GM12878 (cell line): ENCODE measurements around the gene HOXC9. TPM values are rescaled to one million over a fixed set of nuclear protein-coding genes. Genes with fewer than 3 reads are reported as not detected.
A peak's percentile ranks its signal among the peaks of the same experiment; 100 is the strongest.

Experiments
- BACH1 ChIP-seq: fragments of 450-650 bp; IDR thresholded peaks from 2 replicates; pipeline ENCODE4 v1.6.1; 2017; ENCODE audit warnings: mild to moderate bottlenecking, borderline replicate concordance
- BCLAF1 ChIP-seq: fragments of 450-650 bp; IDR thresholded peaks from 2 replicates; pipeline ENCODE4 v1.6.1; 2017; ENCODE audit warnings: antibody characterized with exemption, mild to moderate bottlenecking, moderate library complexity
- FOXK2 ChIP-seq: fragments of 450-650 bp; IDR thresholded peaks from 2 replicates; pipeline ENCODE4 v1.6.1; 2017; ENCODE audit warnings: mild to moderate bottlenecking, moderate library complexity
- HCFC1 ChIP-seq: fragments of 150-350 bp; IDR thresholded peaks from 2 replicates; pipeline ENCODE4 v1.6.1; 2014; ENCODE audit warnings: low read length
- JUNB ChIP-seq: IDR thresholded peaks from 2 replicates; pipeline ENCODE4 v1.6.1; 2016; ENCODE audit warnings: antibody characterized with exemption, mild to moderate bottlenecking
- KAT2A ChIP-seq: conservative IDR thresholded peaks from 2 replicates; pipeline ENCODE4 v1.6.1; 2011; ENCODE audit warnings: low read depth, low read length; ENCODE audit not compliant: control insufficient read depth
- MEF2B ChIP-seq: fragments of 450-650 bp; IDR thresholded peaks from 2 replicates; pipeline ENCODE4 v1.6.1; 2018; ENCODE audit warnings: mild to moderate bottlenecking, moderate library complexity; ENCODE audit not compliant: partially characterized antibody, poor library complexity, severe bottlenecking
- NBN ChIP-seq: fragments of 450-650 bp; IDR thresholded peaks from 2 replicates; pipeline ENCODE4 v1.6.1; 2016
- PAX5 ChIP-seq: IDR thresholded peaks from 2 replicates; pipeline ENCODE4 v1.6.1; 2011; ENCODE audit warnings: low read depth, low read length, borderline replicate concordance
- RAD21 ChIP-seq: IDR thresholded peaks from 2 replicates; pipeline ENCODE4 v1.6.1; 2011; ENCODE audit warnings: mild to moderate bottlenecking, low read depth, low read length, moderate library complexity; ENCODE audit not compliant: insufficient read depth
- RBBP5 ChIP-seq: fragments of 200-600 bp; sonication (generic); conservative IDR thresholded peaks from 2 replicates; pipeline ENCODE4 v1.6.1; 2016
- RELB ChIP-seq: fragments of 450-650 bp; IDR thresholded peaks from 2 replicates; pipeline ENCODE4 v1.6.1; 2017; ENCODE audit warnings: low read depth, mild to moderate bottlenecking, moderate library complexity
- SMAD5 ChIP-seq: IDR thresholded peaks from 2 replicates; pipeline ENCODE4 v1.6.1; 2016; ENCODE audit warnings: antibody characterized with exemption, low read depth
- TARDBP ChIP-seq: IDR thresholded peaks from 2 replicates; pipeline ENCODE4 v1.6.1; 2016; ENCODE audit warnings: borderline replicate concordance
- TBL1XR1 ChIP-seq: IDR thresholded peaks from 2 replicates; pipeline ENCODE4 v1.6.1; 2012; ENCODE audit warnings: low read depth, low read length, improper control_type of control experiment
- WRNIP1 ChIP-seq: IDR thresholded peaks from 2 replicates; pipeline ENCODE4 v1.6.1; 2011; ENCODE audit warnings: low read depth, low read length, improper control_type of control experiment, borderline replicate concordance
- YBX1 ChIP-seq: fragments of 450-650 bp; IDR thresholded peaks from 2 replicates; pipeline ENCODE4 v1.6.1; 2016; ENCODE audit warnings: antibody characterized with exemption
- ZBTB4 ChIP-seq: fragments of 450-650 bp; formaldehyde crosslinking; IDR thresholded peaks from 2 replicates; pipeline ENCODE4 v1.4.0; 2022; ENCODE audit warnings: mild to moderate bottlenecking, moderate library complexity
- ZNF687 ChIP-seq: fragments of 450-650 bp; IDR thresholded peaks from 2 replicates; pipeline ENCODE4 v1.6.1; 2017; ENCODE audit warnings: mild to moderate bottlenecking, moderate library complexity
- ZZZ3 ChIP-seq: IDR thresholded peaks from 2 replicates; pipeline ENCODE4 v1.6.1; 2011; ENCODE audit warnings: low read depth; ENCODE audit not compliant: control insufficient read depth, insufficient read length
- polyA plus RNA-seq, 11 experiments: library from polyadenylated mRNA; depleted of rRNA in 4 of 11; unstranded in 6 of 11; stranded (reverse) in 5 of 11; fragments of >200 nt; fragmentation: Nextera tagmentation in 4 of 11; fragmentation: Illumina TruSeq in 1 of 11; extraction: Ambion mirVana in 4 of 11; extraction: Trizol in 1 of 11; gene quantifications; 1 replicate in 1 of 11; 2 replicates in 10 of 11; pipeline versions ENCODE4 v1.2.1 to v1.2.3, GENCODE V29; 2011 to 2016; ENCODE audit warnings: inconsistent platforms in 2 of 11, missing spikeins in 2 of 11, low read depth in 1 of 11
- total RNA-seq, 4 experiments: library from RNA; depleted of rRNA in 3 of 4; stranded (reverse); fragments of >200 nt in 3 of 4; fragmentation: Illumina TruSeq in 1 of 4; extraction: Trizol in 1 of 4; gene quantifications; 2 replicates each; pipeline versions ENCODE4 v1.2.1 to v1.2.3, GENCODE V29; 2013 to 2021

The HOXC9 gene
- total and polyA plus RNA-seq, 10 of the 15 experiments (the other 5 are each of a cell fraction or from before 2014, with no cell fraction given): not detected

DNA sequence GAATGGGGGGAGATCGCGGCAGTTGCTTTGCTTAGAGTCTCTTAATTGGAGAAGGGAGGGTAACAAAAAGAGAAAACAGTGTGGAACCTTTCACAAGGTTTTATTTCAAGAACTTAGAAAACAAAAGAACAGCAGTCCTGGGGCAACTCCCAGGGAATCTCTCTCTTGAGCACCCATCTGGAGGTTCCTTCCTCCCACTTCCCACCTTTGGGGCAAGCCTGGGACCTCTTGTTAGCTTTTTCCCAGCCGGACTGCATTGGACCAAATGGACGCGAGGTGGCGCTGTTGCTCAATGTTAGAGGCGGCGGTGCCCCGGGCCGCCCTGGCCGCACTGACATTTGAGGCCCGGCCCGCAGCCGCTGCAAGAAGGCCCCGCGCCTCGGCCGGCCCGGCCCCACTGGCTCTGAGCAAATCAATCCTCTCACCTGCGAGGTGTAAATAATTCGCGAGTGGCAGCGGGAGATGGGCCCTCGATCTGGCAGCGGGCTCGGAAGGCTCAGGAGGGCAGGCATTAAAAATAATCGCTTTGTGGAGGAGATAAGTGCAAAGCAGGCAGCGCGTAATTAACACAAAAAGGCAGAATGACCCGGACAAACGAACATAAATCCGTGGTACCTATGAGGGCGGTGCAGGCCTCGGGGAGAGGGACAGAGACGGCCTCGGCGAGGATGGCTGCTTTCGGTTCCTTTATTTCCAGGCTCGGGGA is 6.0 kb downstream of the HOXC9 start (continued):
- TF ChIP-seq ZBTB4 (CRISPR knock-in tag) (no peak), FOXK2 (no peak), KAT2A (no peak), WRNIP1 (no peak), SMAD5 (no peak), JUNB (no peak), BACH1 (no peak), RAD21 (peak; percentile 91), HCFC1 (no peak), RELB (0 out of 2 replicates have a peak, but pooled peaks have one; percentile 23), TARDBP (no peak), BCLAF1 (no peak), NBN (no peak; the same call in 1 of the 2 replicates), TBL1XR1 (no peak), RBBP5 (no peak), PAX5 (no peak), ZZZ3 (no peak), YBX1 (no peak), MEF2B (no peak), ZNF687 (no peak)
